H1 (cell line): ENCODE measurements around the gene NACA. TPM values are rescaled to one million over a fixed set of nuclear protein-coding genes. Genes with fewer than 3 reads are reported as not detected.

Source experiments
- CTCF ChIA-PET: fragments of 300-600 bp; sonication (Branson Sonifier 250); formaldehyde crosslinking; loops from one replicate; lab custom pipeline; 2021; ENCODE audit not compliant: partially characterized antibody; lab: Charles Lee
- POLR2A ChIA-PET: fragments of 300-600 bp; sonication (Branson Sonifier 250); formaldehyde crosslinking; loops from one replicate; lab custom pipeline; 2021; ENCODE audit warnings: inconsistent platforms; ENCODE audit not compliant: partially characterized antibody; lab: Charles Lee
- DNase-seq, 2 experiments: peaks; one replicate each; pipeline versions ENCODE4 v3.0.0 to v3.0.0-alpha.2; 2010 to 2022; ENCODE audit warnings: low spot score in 2 of 2, low read depth in 1 of 2, mixed read lengths in 1 of 2
- FAIRE-seq: peaks from 2 replicates; lab custom pipeline; 2011; peaks lifted over from hg19 to GRCh38; lab: Jason Lieb, UNC
- H2AFZ ChIP-seq: 2 replicates; pipeline ENCODE4 v1.8.1; 2012; ENCODE audit warnings: low read length, inconsistent platforms
- H2AK5ac ChIP-seq: 2 replicates; pipeline ENCODE4 v1.6.1; 2013; ENCODE audit warnings: low read depth, low read length
- H2BK120ac ChIP-seq: replicated peaks from 2 replicates; pipeline ENCODE3; 2013; ENCODE audit warnings: low read depth, low read length, inconsistent platforms
- H2BK12ac ChIP-seq: 2 replicates; pipeline ENCODE4 v1.6.1; 2013; ENCODE audit warnings: low read depth, low read length
- H2BK15ac ChIP-seq: 2 replicates; pipeline ENCODE4 v1.6.1; 2013; ENCODE audit warnings: low read length
- H2BK20ac ChIP-seq: 2 replicates; pipeline ENCODE4 v1.6.1; 2013; ENCODE audit warnings: low read length
- H2BK5ac ChIP-seq: 2 replicates; pipeline ENCODE4 v1.6.1; 2013; ENCODE audit warnings: low read depth, low read length
- H3K14ac ChIP-seq: 2 replicates; pipeline ENCODE4 v1.6.1; 2013; ENCODE audit warnings: inconsistent platforms; ENCODE audit not compliant: insufficient read length
- H3K18ac ChIP-seq: 2 replicates; pipeline ENCODE4 v1.6.1; 2013; ENCODE audit warnings: low read length; ENCODE audit errors: extremely low read depth
- H3K23ac ChIP-seq: 2 replicates; pipeline ENCODE4 v1.6.1; 2013; ENCODE audit warnings: inconsistent platforms; ENCODE audit not compliant: insufficient read length
- H3K23me2 ChIP-seq: 2 replicates; pipeline ENCODE4 v1.6.1; 2013; ENCODE audit warnings: low read depth, low read length
- H3K27ac ChIP-seq: 2 replicates; pipeline ENCODE4 v1.6.1; 2011; ENCODE audit warnings: low read depth, low read length, inconsistent platforms
- H3K27me3 ChIP-seq, 4 experiments: replicated peaks in 1 of 4; 1 replicate in 1 of 4; 2 replicates in 3 of 4; pipeline versions ENCODE4 v1.6.1 to v1.8.1; 2011 to 2013; ENCODE audit warnings: low read length in 3 of 4, mild to moderate bottlenecking in 3 of 4, inconsistent platforms in 2 of 4, mixed read lengths in 2 of 4, moderate library complexity in 1 of 4; ENCODE audit not compliant: control insufficient read depth in 3 of 4, insufficient read depth in 3 of 4; ENCODE audit errors: extremely low read depth in 1 of 4
- H3K36me3 ChIP-seq, 4 experiments: 2 replicates each; pipeline versions ENCODE4 v1.6.1 to v1.8.1; 2011 to 2013; ENCODE audit warnings: mild to moderate bottlenecking in 4 of 4, low read length in 3 of 4, moderate library complexity in 2 of 4, control low read depth in 1 of 4, inconsistent platforms in 1 of 4; ENCODE audit not compliant: insufficient read depth in 4 of 4, control insufficient read depth in 2 of 4
- H3K4ac ChIP-seq: replicated peaks from 2 replicates; pipeline ENCODE3; 2013; ENCODE audit warnings: low read length, low read depth, mixed read lengths, inconsistent platforms; ENCODE audit not compliant: insufficient read length
- H3K4me1 ChIP-seq, 4 experiments: replicated peaks in 1 of 4; 1 replicate in 1 of 4; 2 replicates in 3 of 4; pipeline versions ENCODE4 v1.6.1 to v1.8.1; 2011 to 2013; ENCODE audit warnings: low read length in 3 of 4, inconsistent platforms in 2 of 4, mixed read lengths in 1 of 4; ENCODE audit not compliant: insufficient read depth in 4 of 4, control insufficient read depth in 3 of 4
- H3K4me2 ChIP-seq, 2 experiments: 2 replicates each; pipeline versions ENCODE4 v1.6.1 to v1.8.1; 2011 to 2013; ENCODE audit warnings: low read depth in 2 of 2, low read length in 2 of 2, control low read depth in 1 of 2, inconsistent platforms in 1 of 2, mild to moderate bottlenecking in 1 of 2; ENCODE audit not compliant: insufficient read depth in 1 of 2
- H3K4me3 ChIP-seq, 4 experiments: fragments of 200-600, 300-600 bp in 1 of 4; sonication (generic), shearing (Covaris generic), sonication (Bioruptor Twin) in 1 of 4; 2 replicates each; pipeline versions ENCODE4 v1.5.1 to v1.8.1; 2011 to 2016; ENCODE audit warnings: low read length in 4 of 4, low read depth in 3 of 4, control low read depth in 2 of 4, inconsistent platforms in 2 of 4, mild to moderate bottlenecking in 2 of 4, mixed read lengths in 1 of 4, moderate library complexity in 1 of 4; ENCODE audit not compliant: insufficient read depth in 2 of 4; ENCODE audit errors: extremely low read depth in 1 of 4
- H3K56ac ChIP-seq: replicated peaks from 2 replicates; pipeline ENCODE3; 2013; ENCODE audit warnings: low read depth, mild to moderate bottlenecking, mixed read lengths, low read length, inconsistent platforms; ENCODE audit not compliant: insufficient read length
- H3K79me1 ChIP-seq: 2 replicates; pipeline ENCODE4 v1.6.1; 2013; ENCODE audit warnings: low read depth, low read length, control low read depth
- H3K79me2 ChIP-seq, 2 experiments: 2 replicates each; pipeline versions ENCODE4 v1.6.1 to v1.8.1; 2012 to 2013; ENCODE audit warnings: low read length in 2 of 2, mild to moderate bottlenecking in 2 of 2, inconsistent platforms in 1 of 2; ENCODE audit not compliant: insufficient read depth in 2 of 2, control insufficient read depth in 1 of 2
- H3K9ac ChIP-seq, 4 experiments: replicated peaks in 1 of 4; 1 replicate in 1 of 4; 2 replicates in 3 of 4; pipeline versions ENCODE4 v1.6.1 to v1.8.1; 2011 to 2013; ENCODE audit warnings: low read depth in 3 of 4, low read length in 3 of 4, control low read depth in 2 of 4, mild to moderate bottlenecking in 2 of 4, moderate library complexity in 2 of 4, inconsistent platforms in 1 of 4; ENCODE audit errors: extremely low read depth in 1 of 4
- H3K9me3 ChIP-seq, 2 experiments: 2 replicates each; pipeline versions ENCODE4 v1.6.1 to v1.8.1; 2012 to 2013; ENCODE audit warnings: mild to moderate bottlenecking in 2 of 2, moderate library complexity in 2 of 2, control low read depth in 1 of 2, inconsistent platforms in 1 of 2, low read depth in 1 of 2, low read length in 1 of 2, mixed read lengths in 1 of 2; ENCODE audit not compliant: insufficient read depth in 2 of 2
- H4K20me1 ChIP-seq, 2 experiments: replicated peaks in 1 of 2; 2 replicates each; pipeline versions ENCODE3 to v1.8.1; 2011 to 2013; ENCODE audit warnings: inconsistent platforms in 2 of 2, low read length in 2 of 2, mild to moderate bottlenecking in 1 of 2; ENCODE audit not compliant: insufficient read depth in 2 of 2, control insufficient read depth in 1 of 2
- H4K5ac ChIP-seq: 2 replicates; pipeline ENCODE4 v1.6.1; 2013; ENCODE audit warnings: low read length, low read depth, mixed read lengths, inconsistent platforms; ENCODE audit not compliant: insufficient read length
- H4K8ac ChIP-seq: 2 replicates; pipeline ENCODE4 v1.8.0; 2013; ENCODE audit warnings: mild to moderate bottlenecking, moderate library complexity, low read length, inconsistent platforms; ENCODE audit not compliant: insufficient read depth; ENCODE audit errors: extremely low read depth
- H4K91ac ChIP-seq: replicated peaks from 2 replicates; pipeline ENCODE3; 2013; ENCODE audit warnings: low read length, mixed read lengths, inconsistent platforms; ENCODE audit not compliant: insufficient read length
- BCL11A ChIP-seq, 2 experiments: IDR thresholded peaks; one replicate each; pipeline ENCODE4 v1.6.1; 2011; ENCODE audit warnings: low read depth in 2 of 2, low read length in 2 of 2, mild to moderate bottlenecking in 2 of 2
- CBX5 ChIP-seq: fragments of 300-800, 300-1000 bp; sonication (generic); IDR thresholded peaks from 2 replicates; pipeline ENCODE4 v1.7.1; 2016; ENCODE audit warnings: antibody characterized with exemption, low read length, low read depth
- CBX8 ChIP-seq: fragments of 300-800, 300-1000 bp; sonication (generic); IDR thresholded peaks from 2 replicates; pipeline ENCODE4 v1.7.1; 2016; ENCODE audit warnings: low read depth, low read length, borderline replicate concordance
- CEBPB ChIP-seq: IDR thresholded peaks from 2 replicates; pipeline ENCODE4 v1.6.1; 2012; ENCODE audit warnings: low read depth, low read length
- JUN ChIP-seq: IDR thresholded peaks from 2 replicates; pipeline ENCODE4 v1.6.1; 2011; ENCODE audit warnings: low read depth, mild to moderate bottlenecking, improper control_type of control experiment, low read length
- JUND ChIP-seq: IDR thresholded peaks from 2 replicates; pipeline ENCODE4 v1.6.1; 2011; ENCODE audit warnings: mild to moderate bottlenecking, improper control_type of control experiment, low read length
- NRF1 ChIP-seq: IDR thresholded peaks from 2 replicates; pipeline ENCODE4 v1.6.1; 2011; ENCODE audit warnings: mild to moderate bottlenecking, low read depth, low read length, improper control_type of control experiment
- POLR2A ChIP-seq, 2 experiments: IDR thresholded peaks; 1 replicate in 1 of 2; 2 replicates in 1 of 2; pipeline ENCODE4 v1.6.1; 2011; ENCODE audit warnings: low read depth in 2 of 2, low read length in 2 of 2, mild to moderate bottlenecking in 2 of 2; ENCODE audit errors: control extremely low read depth in 1 of 2
- RAD21 ChIP-seq, 2 experiments: IDR thresholded peaks in 1 of 2; conservative IDR thresholded peaks in 1 of 2; 2 replicates each; pipeline ENCODE4 v1.6.1; 2011; ENCODE audit warnings: low read depth in 2 of 2, low read length in 2 of 2, improper control_type of control experiment in 1 of 2, inconsistent platforms in 1 of 2, mild to moderate bottlenecking in 1 of 2, moderate library complexity in 1 of 2
- SAP30 ChIP-seq: fragments of 300-600 bp; sonication (generic); IDR thresholded peaks from 2 replicates; pipeline ENCODE4 v1.7.1; 2012; ENCODE audit warnings: low read length, moderate library complexity, mild to moderate bottlenecking, inconsistent platforms; ENCODE audit not compliant: insufficient read depth, insufficient replicate concordance
- SUZ12 ChIP-seq: fragments of 200-600 bp; sonication (generic); IDR thresholded peaks from 2 replicates; pipeline ENCODE4 v1.6.1; 2012; ENCODE audit warnings: mild to moderate bottlenecking, inconsistent platforms, low read length, moderate library complexity, mixed read lengths
- TAF7 ChIP-seq: optimal IDR thresholded peaks from 2 replicates; pipeline ENCODE3; 2011; ENCODE audit warnings: low read depth, mild to moderate bottlenecking, inconsistent platforms, low read length, moderate library complexity, borderline replicate concordance
- WGBS, 2 experiments: shearing (Covaris generic) in 1 of 2; methylation state at CpG; one replicate each; pipeline versions ENCODE4 v1.1.6 to v1.1.7; 2013 to 2015; ENCODE audit warnings: low lambda C conversion rate in 2 of 2, mixed read lengths in 2 of 2, inconsistent platforms in 1 of 2, low coverage in 1 of 2, missing lambda C conversion rate in 1 of 2; ENCODE audit not compliant: insufficient replicate concordance in 2 of 2, insufficient coverage in 1 of 2, insufficient read length in 1 of 2; ENCODE audit errors: extremely low coverage in 1 of 2, missing lambda C conversion rate in 1 of 2; 5-methylcytosine and 5-hydroxymethylcytosine counted together
- polyA plus RNA-seq, 7 experiments: library from polyadenylated mRNA; depleted of rRNA in 3 of 7; stranded (reverse) in 5 of 7; unstranded in 2 of 7; fragments of >200 nt in 5 of 7; fragments of 200-250 nt in 2 of 7; gene quantifications; 1 replicate in 5 of 7; 2 replicates in 1 of 7; 4 replicates in 1 of 7; pipeline versions ENCODE4 v1.2.1 to v1.2.3, GENCODE V29; 2011 to 2013; ENCODE audit warnings: missing spikeins in 2 of 7, mixed read lengths in 2 of 7
- total RNA-seq: library from RNA; stranded (reverse); fragmentation: NEBNext Ultra II Directional; extraction: Animal tissue kit (Norgen Biotek cat#: 25700); gene quantifications from 2 replicates; pipeline ENCODE4 v1.2.1, GENCODE V29; 2021

Gene NACA
- total and polyA plus RNA-seq, 2 of the 8 experiments (the other 6 are each of a cell fraction or from before 2014, with no cell fraction given), result 511 to 1,063 TPM

DNA sequence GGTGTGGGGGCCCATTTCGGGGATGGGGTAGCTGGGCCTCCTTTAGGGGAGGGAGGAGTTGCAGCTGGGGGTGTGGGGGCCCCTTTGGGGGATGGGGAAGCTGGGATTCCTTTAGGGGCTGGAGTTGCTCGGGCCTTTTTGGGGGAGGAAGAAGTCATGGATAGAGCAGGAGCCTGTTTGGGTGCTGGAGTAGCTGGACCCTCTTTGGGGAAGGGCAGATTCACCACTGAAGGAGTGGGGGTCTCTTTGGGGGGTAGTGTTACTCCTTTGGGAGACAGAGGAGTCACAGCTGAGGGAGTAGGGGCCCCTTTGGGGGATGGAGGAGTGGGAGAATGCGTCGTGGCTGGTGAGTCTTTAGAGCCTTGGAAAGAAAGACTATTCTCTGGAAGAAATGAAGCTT lies 6.5 kb downstream of the NACA start:
- CTCF ChIA-PET, result interaction anchor here (0.6 to 1.6 kb wide), 6 partner anchors 11 to 98 kb away, joined by 3 to 6 read pairs (median 4); no protein-coding TSS in a partner anchor
- H2AFZ ChIP-seq, result no peak overlapping the region
- 96% methylated on average over 2 of the region's 4 CpGs; no CpG with 5 or more reads in 1 of the 2 experiments for WGBS, 2 experiments
- no peak for TF ChIP-seq RAD21 (IDR thresholded peaks at IDR 0.05 in 1 of 2, conservative IDR thresholded peaks at IDR 0.05 in 1 of 2; ENCODE audit: low read depth in 2 of 2, low read length in 2 of 2)
- no peak for TF ChIP-seq TAF7
- TF ChIP-seq CBX8, result no peak
- no peak for TF ChIP-seq CEBPB
- no peak for TF ChIP-seq JUND
- no peak for TF ChIP-seq POLR2A (IDR thresholded peaks at IDR 0.05; ENCODE audit: control extremely low read depth in 1 of 2, low read depth in 2 of 2, low read length in 2 of 2)
- no peak for TF ChIP-seq NRF1
- no peak for TF ChIP-seq BCL11A (IDR thresholded peaks at IDR 0.05; ENCODE audit: low read depth in 2 of 2, low read length in 2 of 2)
- TF ChIP-seq SUZ12, result no peak
- no peak for TF ChIP-seq JUN
- TF ChIP-seq SAP30, result no peak
- TF ChIP-seq CBX5, result no peak

More for the DNA sequence above, 6.5 kb downstream of the NACA start:
- no peak overlapping the region for H3K4me3 ChIP-seq
- no peaks in the 10 kb centered on the region for H3K27me3 ChIP-seq
- H4K8ac ChIP-seq, result peak overlapping the region; percentile 81
- H4K20me1 ChIP-seq, result peaks cover 41 to 52% of the 10 kb centered on the region in 2 experiments
- H2BK12ac ChIP-seq, result no peak overlapping the region
- DNase-seq (no peak), FAIRE-seq (no peak)
- no peak overlapping the region for H4K5ac ChIP-seq
- no peak overlapping the region for H3K14ac ChIP-seq
- no peak overlapping the region; the same call in 1 of the 2 replicates for H3K18ac ChIP-seq
- no peak overlapping the region for H2AK5ac ChIP-seq
- no peak overlapping the region for H3K4ac ChIP-seq
- H4K91ac ChIP-seq, result no peak overlapping the region
- POLR2A ChIA-PET, result interaction anchor here (1.0 to 52.4 kb wide), 5 partner anchors 19 to 441 kb away, joined by 3 to 1406 read pairs (median 4); partner anchors contain the start of genes NACA, PRIM1 and PTGES3
- no peak overlapping the region for H2BK15ac ChIP-seq
- peaks cover 30% of the 10 kb centered on the region for H3K79me1 ChIP-seq
- no peak overlapping the region for H3K27ac ChIP-seq
- H2BK5ac ChIP-seq, result no peak overlapping the region
- H3K23ac ChIP-seq, result no peak overlapping the region
- H3K36me3 ChIP-seq, result peaks cover 14 to 78% (median 43%) of the 10 kb centered on the region in 4 experiments; a peak in 6 of 8 replicates
- no peak overlapping the region for H3K56ac ChIP-seq
- H3K9me3 ChIP-seq, result no peaks in the 10 kb centered on the region
- H3K4me1 ChIP-seq, result peaks cover 13 to 38% (median 21%) of the 10 kb centered on the region in 4 experiments
- no peak overlapping the region for H3K9ac ChIP-seq
- no peak overlapping the region for H2BK120ac ChIP-seq
- 0 out of 4 replicates have a peak overlapping the region, but pooled peaks of 1 of the 2 experiments have one; percentile 3 for H3K4me2 ChIP-seq
- H2BK20ac ChIP-seq, result no peak overlapping the region
- no peaks in the 10 kb centered on the region; the same call in 1 of the 2 replicates for H3K23me2 ChIP-seq
- H3K79me2 ChIP-seq, result peaks cover 39 to 76% of the 10 kb centered on the region in 2 experiments
